OCI-LY3 (cell line): Measurements from ENCODE around the gene TRAPPC8.

Experiments used
- EZH2phosphoT487 ChIP-seq: fragments of 200-600 bp; shearing (Covaris generic); IDR thresholded peaks from 2 replicates; pipeline ENCODE4 v1.6.1; 2018; ENCODE audit warnings: antibody characterized with exemption, mixed run types, low read depth
- TF ChIP-seq, protein P1 (sequence below): fragments of 200-600, 300-600 bp; sonication (generic); IDR thresholded peaks from 2 replicates; pipeline ENCODE4 v1.5.1; 2014; ENCODE audit warnings: antibody characterized with exemption, low read length, low read depth

DNA sequence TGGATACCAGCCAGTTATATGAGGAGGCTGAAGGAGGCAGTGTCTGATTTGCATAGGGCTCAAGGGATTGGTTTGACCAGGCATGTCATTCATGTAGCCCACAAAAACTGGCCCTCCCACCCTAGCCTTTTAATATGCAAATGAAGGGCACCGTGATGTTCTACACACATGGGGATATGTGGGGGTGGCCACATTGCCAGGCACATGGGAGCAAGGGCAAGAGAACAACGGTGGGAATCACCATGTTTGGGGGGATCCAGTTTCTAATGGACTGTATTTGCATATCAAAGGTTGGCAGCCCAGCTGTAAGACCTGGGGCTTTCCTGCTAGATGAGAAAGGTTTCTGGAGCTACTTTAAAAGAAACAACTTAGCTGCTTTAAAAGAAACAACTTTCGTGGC, 117.2 kb downstream of the TRAPPC8 start:
- TF ChIP-seq, protein P1, sequence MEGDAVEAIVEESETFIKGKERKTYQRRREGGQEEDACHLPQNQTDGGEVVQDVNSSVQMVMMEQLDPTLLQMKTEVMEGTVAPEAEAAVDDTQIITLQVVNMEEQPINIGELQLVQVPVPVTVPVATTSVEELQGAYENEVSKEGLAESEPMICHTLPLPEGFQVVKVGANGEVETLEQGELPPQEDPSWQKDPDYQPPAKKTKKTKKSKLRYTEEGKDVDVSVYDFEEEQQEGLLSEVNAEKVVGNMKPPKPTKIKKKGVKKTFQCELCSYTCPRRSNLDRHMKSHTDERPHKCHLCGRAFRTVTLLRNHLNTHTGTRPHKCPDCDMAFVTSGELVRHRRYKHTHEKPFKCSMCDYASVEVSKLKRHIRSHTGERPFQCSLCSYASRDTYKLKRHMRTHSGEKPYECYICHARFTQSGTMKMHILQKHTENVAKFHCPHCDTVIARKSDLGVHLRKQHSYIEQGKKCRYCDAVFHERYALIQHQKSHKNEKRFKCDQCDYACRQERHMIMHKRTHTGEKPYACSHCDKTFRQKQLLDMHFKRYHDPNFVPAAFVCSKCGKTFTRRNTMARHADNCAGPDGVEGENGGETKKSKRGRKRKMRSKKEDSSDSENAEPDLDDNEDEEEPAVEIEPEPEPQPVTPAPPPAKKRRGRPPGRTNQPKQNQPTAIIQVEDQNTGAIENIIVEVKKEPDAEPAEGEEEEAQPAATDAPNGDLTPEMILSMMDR: no peak
- no peak for TF ChIP-seq EZH2phosphoT487
